IMR-90 (cell line): Measurements from ENCODE around the gene AGAP1. TPM values are rescaled to one million over a fixed set of nuclear protein-coding genes. Genes with fewer than 3 reads are reported as not detected.

Experiments
- ATAC-seq: fragments of 200-7000 bp; cut with Tn5 transposase; 2 replicates; pipeline ENCODE4 v1.9.1; 2020; ENCODE audit warnings: low read depth, mild to moderate bottlenecking, moderate library complexity
- BruUV-seq: library from RNA; stranded (reverse); fragments of 400-500 nt; replicated peaks from 2 replicates; lab custom pipeline; 2021; lab: Mats Ljungman, UMichigan
- CTCF ChIA-PET: fragments of 300-600 bp; formaldehyde crosslinking; extraction: SDS; loops from one replicate; lab custom pipeline; 2021; ENCODE audit warnings: antibody characterized with exemption; lab: Yijun Ruan, JAX
- POLR2A ChIA-PET: fragments of 300-600 bp; sonication (Branson Sonifier 250); formaldehyde crosslinking; loops from one replicate; lab custom pipeline; 2022; ENCODE audit warnings: antibody characterized with exemption; ENCODE audit not compliant: unreplicated experiment; lab: Charles Lee
- DNase-seq: peaks from one replicate; pipeline ENCODE4 v3.0.0; 2013
- H2AFZ ChIP-seq: replicated peaks from 2 replicates; pipeline ENCODE3; 2013; ENCODE audit warnings: low read length, mild to moderate bottlenecking; ENCODE audit not compliant: poor library complexity
- H2AK5ac ChIP-seq: 2 replicates; pipeline ENCODE4 v1.6.1; 2013; ENCODE audit warnings: low read depth, low read length, inconsistent platforms
- H2AK9ac ChIP-seq: replicated peaks from 2 replicates; pipeline ENCODE3; 2013; ENCODE audit warnings: mild to moderate bottlenecking, low read depth, low read length, moderate library complexity; ENCODE audit not compliant: poor library complexity
- H2BK120ac ChIP-seq: 2 replicates; pipeline ENCODE4 v1.6.1; 2013; ENCODE audit warnings: low read depth, low read length, inconsistent platforms
- H2BK15ac ChIP-seq: 3 replicates; pipeline ENCODE4 v1.6.1; 2013; ENCODE audit warnings: low read depth, low read length, inconsistent platforms
- H2BK20ac ChIP-seq: 2 replicates; pipeline ENCODE4 v1.6.1; 2013; ENCODE audit warnings: low read depth, mild to moderate bottlenecking, inconsistent platforms, low read length, moderate library complexity
- H2BK5ac ChIP-seq: 2 replicates; pipeline ENCODE4 v1.6.1; 2013; ENCODE audit warnings: mild to moderate bottlenecking, low read depth, low read length, inconsistent platforms; ENCODE audit not compliant: poor library complexity, severe bottlenecking
- H3K14ac ChIP-seq: replicated peaks from 2 replicates; pipeline ENCODE4 v1.6.1; 2013; ENCODE audit warnings: low read depth, low read length, inconsistent platforms
- H3K18ac ChIP-seq: 2 replicates; pipeline ENCODE4 v1.6.1; 2013; ENCODE audit warnings: low read depth, low read length, control low read depth
- H3K23ac ChIP-seq: 2 replicates; pipeline ENCODE4 v1.6.1; 2013; ENCODE audit warnings: low read depth, low read length, inconsistent platforms
- H3K27ac ChIP-seq: 2 replicates; pipeline ENCODE4 v1.5.1; 2013; ENCODE audit warnings: mild to moderate bottlenecking, control low read depth, low read length; ENCODE audit not compliant: insufficient read depth
- H3K27me3 ChIP-seq: 2 replicates; pipeline ENCODE4 v1.6.1; 2013; ENCODE audit warnings: low read length; ENCODE audit not compliant: control insufficient read depth, insufficient read depth
- H3K36me3 ChIP-seq: 2 replicates; pipeline ENCODE4 v1.6.1; 2013; ENCODE audit warnings: low read length, mixed read lengths; ENCODE audit not compliant: control insufficient read depth, insufficient read depth
- H3K4ac ChIP-seq: 2 replicates; pipeline ENCODE4 v1.6.1; 2013; ENCODE audit warnings: low read depth, low read length, inconsistent platforms
- H3K4me1 ChIP-seq: 2 replicates; pipeline ENCODE4 v1.6.1; 2013; ENCODE audit warnings: low read length, mixed read lengths; ENCODE audit not compliant: control insufficient read depth, insufficient read depth
- H3K4me2 ChIP-seq: 2 replicates; pipeline ENCODE4 v1.6.1; 2013; ENCODE audit warnings: low read depth, mild to moderate bottlenecking, control low read depth, low read length, moderate library complexity
- H3K4me3 ChIP-seq: 2 replicates; pipeline ENCODE4 v1.5.1; 2013; ENCODE audit warnings: low read depth, mild to moderate bottlenecking, control low read depth, low read length, moderate library complexity; ENCODE audit not compliant: insufficient read depth
- H3K56ac ChIP-seq: 2 replicates; pipeline ENCODE4 v1.6.1; 2013; ENCODE audit warnings: low read length, inconsistent platforms; ENCODE audit not compliant: insufficient read depth; ENCODE audit errors: extremely low read depth
- H3K79me1 ChIP-seq, 2 experiments: 2 replicates each; pipeline ENCODE4 v1.6.1; 2013; ENCODE audit warnings: low read length in 2 of 2, inconsistent platforms in 1 of 2, low read depth in 1 of 2
- H3K9ac ChIP-seq: 2 replicates; pipeline ENCODE4 v1.6.1; 2013; ENCODE audit warnings: low read depth, low read length, control low read depth
- H3K9me1 ChIP-seq: 2 replicates; pipeline ENCODE4 v1.6.1; 2013; ENCODE audit warnings: low read length, inconsistent platforms; ENCODE audit not compliant: insufficient read depth
- H3K9me3 ChIP-seq: 2 replicates; pipeline ENCODE4 v1.6.1; 2013; ENCODE audit warnings: low read length; ENCODE audit not compliant: control insufficient read depth, insufficient read depth
- H4K20me1 ChIP-seq: 2 replicates; pipeline ENCODE4 v1.6.1; 2013; ENCODE audit warnings: low read length, inconsistent platforms; ENCODE audit not compliant: insufficient read depth
- H4K5ac ChIP-seq: 2 replicates; pipeline ENCODE4 v1.6.1; 2013; ENCODE audit warnings: mild to moderate bottlenecking, low read depth, low read length, control low read depth
- H4K8ac ChIP-seq, 2 experiments: 2 replicates each; pipeline ENCODE4 v1.6.1; 2013; ENCODE audit warnings: low read depth in 2 of 2, low read length in 2 of 2, control low read depth in 1 of 2, inconsistent platforms in 1 of 2
- H4K91ac ChIP-seq: 2 replicates; pipeline ENCODE4 v1.6.1; 2013; ENCODE audit warnings: low read depth, low read length, inconsistent platforms; ENCODE audit not compliant: insufficient read depth
- CEBPB ChIP-seq: IDR thresholded peaks from 2 replicates; pipeline ENCODE4 v1.6.1; 2012; ENCODE audit warnings: low read depth, low read length, improper control_type of control experiment
- CHD1 ChIP-seq: IDR thresholded peaks from 2 replicates; pipeline ENCODE4 v1.6.1; 2012; ENCODE audit warnings: low read depth, low read length, improper control_type of control experiment
- NFE2L2 ChIP-seq: fragments of 150-350 bp; IDR thresholded peaks from 2 replicates; pipeline ENCODE4 v1.6.1; 2016; ENCODE audit warnings: low read depth, mild to moderate bottlenecking, low read length
- RCOR1 ChIP-seq: IDR thresholded peaks from 2 replicates; pipeline ENCODE4 v1.6.1; 2012; ENCODE audit warnings: mild to moderate bottlenecking, low read length, improper control_type of control experiment; ENCODE audit not compliant: insufficient replicate concordance
- SMC3 ChIP-seq: fragments of 150-350 bp; IDR thresholded peaks from 2 replicates; pipeline ENCODE4 v1.6.1; 2016; ENCODE audit warnings: low read depth, mild to moderate bottlenecking, antibody characterized with exemption, low read length, moderate library complexity
- WGBS, 2 experiments: methylation state at CpG; one replicate each; pipeline versions ENCODE4 v1.1.5 to v1.1.7; 2013; ENCODE audit warnings: missing lambda C conversion rate in 2 of 2; ENCODE audit not compliant: insufficient read length in 1 of 2; ENCODE audit errors: extremely low coverage in 2 of 2; 5-methylcytosine and 5-hydroxymethylcytosine counted together
- dilution Hi-C: fragments of 300-500 bp; cut with HindIII; formaldehyde crosslinking; loops from one replicate; pipeline ENCODE4 v1.14.3; 2018; ENCODE audit warnings: low sequenced_read_pairs; ENCODE audit not compliant: unreplicated experiment
- in situ Hi-C: fragments of 300-500 bp; cut with MboI; formaldehyde crosslinking; loops from 3 replicates; pipeline ENCODE4 v1.14.3; 2019; ENCODE audit warnings: low sequenced_read_pairs, inconsistent platforms, mixed read lengths
- intact Hi-C: fragments of 100-400 bp; cut with micrococcal nuclease; formaldehyde crosslinking; loops from 2 replicates; pipeline ENCODE4 v1.10.0; 2022
- polyA plus RNA-seq, 3 experiments: library from polyadenylated mRNA; depleted of rRNA; stranded (reverse); fragments of >200 nt; gene quantifications; 2 replicates each; pipeline ENCODE4 v1.2.3, GENCODE V29; 2012; ENCODE audit warnings: low replicate concordance in 1 of 3
- total RNA-seq: library from RNA; depleted of rRNA; stranded (reverse); fragments of >200 nt; gene quantifications from 2 replicates; pipeline ENCODE4 v1.2.3, GENCODE V29; 2012

AGAP1 gene
- total and polyA plus RNA-seq, 2 of the 4 experiments (the other 2 are of a cell fraction), result 15.1 to 16.4 TPM

- Histone ChIP-seq H2BK20ac (no peak overlapping the region), H3K4ac (no peak overlapping the region), H2BK120ac (no peak overlapping the region), H3K79me1 (no peaks in the 10 kb centered on the region), H3K9ac (no peak overlapping the region), H2BK5ac (no peak overlapping the region), H3K4me1 (peaks cover 3% of the 10 kb centered on the region; the same call in 1 of the 2 replicates), H4K8ac (no peak overlapping the region), H3K9me3 (no peaks in the 10 kb centered on the region), H3K14ac (no peak overlapping the region), H3K9me1 (no peaks in the 10 kb centered on the region), H3K23ac (no peak overlapping the region), H3K4me3 (no peak overlapping the region), H3K18ac (no peak overlapping the region), H3K36me3 (no peaks in the 10 kb centered on the region), H4K20me1 (no peaks in the 10 kb centered on the region), H3K27me3 (peaks cover 5% of the 10 kb centered on the region; the same call in 1 of the 2 replicates), H2AFZ (no peak overlapping the region), H3K56ac (no peak overlapping the region), H2BK15ac (no peak overlapping the region), H4K91ac (no peak overlapping the region), H2AK5ac (no peak overlapping the region), H3K4me2 (no peak overlapping the region), H2AK9ac (no peak overlapping the region), H3K27ac (no peak overlapping the region), H4K5ac (no peak overlapping the region)
- ATAC-seq (no peak), DNase-seq (no peak)
- TF ChIP-seq CEBPB (no peak), NFE2L2 (no peak), CHD1 (no peak), RCOR1 (no peak), SMC3 (no peak)
- intact Hi-C loops (no loop called here), dilution Hi-C loops (no loop called here), in situ Hi-C loops (no loop called here)
- BruUV-seq, result no TSS peak
- CTCF ChIA-PET, result interaction anchor here (0.6 to 0.7 kb wide), 2 partner anchors 13 to 110 kb away, joined by 3 to 4 read pairs; no protein-coding TSS in a partner anchor
- POLR2A ChIA-PET, result no interaction called here
- no CpG with 5 or more reads among the region's 4 CpGs for WGBS, 2 experiments
Measured at GRCh38 chr2:235472443-235472842, 21.4 kb upstream of the AGAP1 start.
